GM19099 (cell line): Measurements from ENCODE around the gene POLA1.

Experiments
- POLR2A ChIP-seq: IDR thresholded peaks from 3 replicates; pipeline ENCODE4 v1.6.1; 2011; ENCODE audit warnings: low read depth; ENCODE audit not compliant: insufficient read length; ENCODE audit errors: extremely low read depth

The POLA1 gene

DNA sequence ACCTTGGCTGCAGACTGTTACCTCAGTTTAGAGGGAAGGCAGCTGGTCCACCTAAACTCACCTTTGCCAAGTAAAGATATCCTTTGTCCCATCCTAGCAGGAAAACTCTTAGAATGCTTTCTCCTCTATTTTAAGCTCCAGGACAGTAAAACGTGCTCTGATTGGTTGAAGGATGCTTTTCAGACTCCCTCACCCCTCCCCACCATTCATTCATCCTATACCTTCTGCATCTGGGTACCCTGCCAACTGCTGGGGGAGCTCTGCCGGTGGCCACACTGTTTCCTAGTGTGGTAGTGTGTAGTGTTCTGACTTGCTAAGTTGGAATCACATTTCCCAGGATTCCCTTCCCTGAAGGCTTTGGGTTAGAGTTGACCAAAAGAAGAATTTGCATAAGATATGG is 20.3 kb upstream of the POLA1 start:
- no peak for TF ChIP-seq POLR2A

DNA sequence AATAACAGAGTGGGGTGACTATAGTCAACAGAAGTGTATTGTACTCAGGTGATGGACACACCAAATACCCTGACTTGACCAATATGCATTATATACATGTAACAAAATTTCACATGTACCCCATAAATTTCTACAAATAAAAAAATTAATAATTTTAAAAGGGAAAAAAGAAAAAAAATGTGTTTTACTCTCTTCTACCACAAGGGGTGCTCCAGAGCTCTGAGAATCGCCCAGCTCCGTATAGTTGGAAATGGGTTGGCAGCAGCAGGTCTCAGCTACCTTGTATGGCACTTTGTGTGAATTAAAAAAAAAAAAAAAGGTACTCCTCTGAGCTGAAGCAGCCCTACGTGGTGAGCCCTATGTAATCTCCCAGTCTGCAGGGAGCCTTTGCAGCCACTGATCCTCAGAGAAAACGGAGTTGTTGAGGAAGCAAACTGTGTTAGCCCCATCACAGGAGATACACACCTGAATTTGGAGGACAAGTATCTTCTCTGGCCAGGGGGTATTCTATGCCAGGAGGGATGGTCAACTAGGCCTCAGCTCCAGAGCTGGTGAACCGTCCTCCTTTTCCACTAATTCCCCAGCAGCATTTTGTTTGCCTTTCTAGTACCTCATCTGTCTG is 17.2 kb upstream of the POLA1 start:
- no peak for TF ChIP-seq POLR2A

DNA sequence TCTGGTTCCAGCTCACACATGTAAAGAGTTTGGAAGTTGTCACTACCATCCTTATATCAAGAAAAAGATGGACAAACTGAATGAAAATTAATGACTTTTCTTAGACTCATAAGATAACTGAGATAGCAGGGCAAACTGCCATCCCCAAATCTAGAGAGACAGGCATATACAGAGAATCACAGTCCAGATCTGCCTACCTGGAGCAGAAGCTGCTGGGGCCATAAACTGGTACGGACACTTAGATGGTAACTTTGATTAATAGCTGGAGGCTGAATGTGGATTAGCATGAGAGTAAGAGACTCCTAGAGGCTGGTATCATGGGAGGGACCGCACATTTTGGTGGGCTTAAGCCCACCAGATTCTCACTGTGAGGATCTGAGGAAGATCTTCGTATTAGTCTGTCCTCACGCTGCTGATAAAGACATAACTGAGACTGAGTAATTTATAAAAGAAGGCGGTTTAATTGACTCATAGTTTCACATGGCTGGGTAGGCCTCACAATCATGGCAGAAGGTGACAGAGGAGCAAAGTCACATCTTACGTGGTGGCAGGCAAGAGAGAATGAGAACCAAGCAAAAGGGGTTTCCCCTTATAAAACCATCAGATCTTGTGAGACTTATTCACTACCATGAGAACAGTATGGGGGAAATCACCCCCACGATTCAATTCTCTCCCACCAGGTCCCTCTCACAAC is 10.8 kb upstream of the POLA1 start:
- TF ChIP-seq POLR2A, result no peak

DNA sequence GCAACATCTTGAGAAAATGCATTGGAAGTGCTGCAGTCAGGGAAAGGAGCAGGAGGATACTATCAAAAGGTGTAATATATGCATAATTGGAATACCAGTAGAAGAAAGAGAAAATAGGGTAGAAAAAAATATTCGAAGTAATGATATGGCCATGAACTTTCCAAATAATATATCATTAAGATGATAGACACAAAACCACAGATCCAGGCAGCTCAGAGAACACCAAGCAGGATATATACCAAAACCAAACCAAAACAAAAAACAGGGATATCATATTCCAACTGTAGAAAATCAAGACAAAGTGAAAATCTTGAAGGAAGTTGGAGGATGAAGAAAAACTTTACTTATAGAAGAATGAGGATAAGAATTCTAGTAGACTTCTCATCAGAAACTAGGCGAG is 9.7 kb upstream of the POLA1 start:
- no peak for TF ChIP-seq POLR2A

DNA sequence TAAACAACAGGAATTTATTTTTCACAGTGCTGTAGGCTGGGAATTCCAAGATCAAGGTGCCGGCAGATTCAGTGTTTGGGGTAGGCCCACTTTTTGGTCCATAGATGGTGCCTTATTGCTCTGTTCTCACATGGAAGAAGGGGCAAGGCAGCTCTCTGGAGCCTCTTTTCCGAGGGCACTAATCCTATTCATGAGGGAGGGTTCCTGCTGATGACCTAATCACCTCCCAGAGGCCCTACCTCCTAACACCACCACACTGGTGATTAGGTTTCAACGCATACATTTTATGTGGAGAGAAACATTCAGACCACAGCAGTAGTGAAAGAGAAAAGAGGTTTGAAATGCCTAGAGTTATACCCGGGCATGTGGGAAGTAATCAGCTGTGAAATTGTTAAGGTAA is 1.4 kb upstream of the POLA1 start:
- TF ChIP-seq POLR2A, result no peak

DNA sequence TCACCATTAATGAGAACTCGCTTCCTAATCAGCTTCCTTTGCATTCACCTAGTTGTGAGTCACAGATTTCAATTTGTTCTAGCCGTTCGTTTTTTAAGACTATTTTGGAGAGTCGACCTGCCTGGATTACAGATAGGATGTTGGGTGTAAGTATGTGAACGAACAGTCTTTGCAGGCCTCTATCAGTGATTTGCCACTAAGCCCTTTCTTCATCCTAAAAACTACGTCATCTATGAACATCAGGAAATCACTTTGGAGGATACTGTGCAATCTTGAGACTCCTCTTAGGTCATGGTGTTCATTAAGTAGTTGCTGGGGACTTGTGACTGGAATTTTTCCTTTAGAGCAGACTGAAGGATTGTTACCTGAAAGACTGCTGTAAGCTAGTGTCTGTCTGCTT is 1.1 kb downstream of the POLA1 start:
- TF ChIP-seq POLR2A, result no peak

DNA sequence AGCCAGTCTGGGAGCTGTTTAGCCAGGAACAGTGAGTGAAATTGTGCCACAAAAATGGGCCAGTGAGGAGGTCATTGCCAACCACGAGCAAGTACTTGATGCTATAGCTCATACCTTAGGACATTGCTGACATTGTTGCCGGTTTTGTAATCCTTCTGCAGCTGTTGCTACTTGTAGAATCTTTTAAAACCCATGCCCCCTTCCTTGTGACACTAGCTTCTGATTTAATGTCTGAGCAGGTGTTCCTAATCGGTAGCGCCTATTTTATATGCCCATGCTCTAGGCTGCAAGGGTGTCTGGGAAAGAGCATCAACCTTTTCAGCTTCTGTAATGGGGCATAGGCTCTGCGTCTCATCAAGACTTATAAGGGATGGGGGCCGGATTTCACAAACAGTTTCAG is 2.6 kb downstream of the POLA1 start:
- no peak for TF ChIP-seq POLR2A

DNA sequence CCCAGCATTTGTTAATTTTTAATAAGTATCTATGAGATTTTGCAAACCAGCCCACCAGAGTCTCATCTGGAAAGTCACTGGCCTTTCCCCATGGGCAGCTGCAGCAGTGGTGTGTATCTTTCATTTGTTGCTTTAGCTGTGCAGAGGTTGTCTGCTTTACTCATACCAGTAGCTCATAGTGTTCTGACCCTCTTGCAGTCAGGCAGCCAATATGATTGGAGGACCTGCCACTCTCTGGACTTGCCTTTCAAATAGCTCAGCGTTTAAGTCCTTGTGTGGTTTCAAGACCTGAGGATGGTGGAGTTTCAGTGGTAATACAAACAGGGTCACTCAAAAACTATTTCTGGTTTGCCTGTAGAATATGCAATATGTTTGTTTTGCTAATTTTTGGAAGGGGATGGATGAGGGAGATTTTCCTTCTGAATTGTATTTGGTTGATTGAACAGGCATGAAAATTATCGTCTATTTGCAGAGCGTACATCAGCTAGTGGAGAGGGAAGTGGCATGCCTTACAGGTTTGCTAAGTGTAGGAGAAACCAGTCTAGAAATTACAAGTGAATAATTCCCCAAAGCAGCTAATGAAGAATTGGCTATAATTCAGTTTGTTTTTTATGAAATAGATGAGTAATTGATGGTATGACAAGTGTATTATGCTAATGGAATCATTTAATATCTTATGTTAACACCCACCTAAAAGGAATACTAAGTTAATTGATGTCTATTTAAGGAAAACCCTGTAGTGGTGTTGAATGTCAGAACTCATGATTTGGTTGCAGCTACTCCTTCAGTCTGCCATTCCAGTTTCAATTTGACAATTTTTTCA is 8.9 kb downstream of the POLA1 start:
- no peak for TF ChIP-seq POLR2A

DNA sequence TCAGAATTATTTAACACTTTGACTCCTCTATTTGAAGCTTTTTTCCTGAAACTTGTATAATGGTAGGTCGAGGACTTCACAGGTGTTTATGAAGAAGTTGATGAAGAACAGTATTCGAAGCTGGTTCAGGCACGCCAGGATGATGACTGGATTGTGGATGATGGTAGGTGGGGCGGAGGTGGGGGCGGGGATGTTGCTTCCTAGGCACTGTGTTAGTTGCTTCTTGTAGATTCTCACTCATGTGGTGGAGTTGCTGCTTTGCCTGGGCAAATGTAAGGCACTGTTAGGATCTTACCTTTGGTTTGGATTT is 9.4 kb downstream of the POLA1 start:
- no peak for TF ChIP-seq POLR2A

DNA sequence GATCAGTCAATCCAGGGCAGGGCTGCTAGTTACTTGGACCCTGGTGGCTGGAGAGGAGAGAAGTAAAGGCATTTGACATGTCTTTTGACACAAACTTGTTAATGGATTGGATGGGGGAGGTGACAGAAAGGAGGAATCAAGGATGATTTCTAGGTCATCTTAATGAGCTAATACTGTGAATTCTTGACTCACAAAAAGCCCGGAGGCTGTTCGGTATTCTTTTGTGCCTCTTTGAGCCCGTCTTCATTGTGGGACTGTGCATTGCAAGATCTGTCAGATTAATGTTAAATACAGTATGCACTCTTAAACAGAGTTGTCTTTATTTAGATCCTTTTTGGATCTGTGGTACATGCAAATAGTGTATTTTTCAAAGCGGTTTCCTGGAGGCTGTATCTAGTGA is 25.1 kb downstream of the POLA1 start:
- no peak for TF ChIP-seq POLR2A

DNA sequence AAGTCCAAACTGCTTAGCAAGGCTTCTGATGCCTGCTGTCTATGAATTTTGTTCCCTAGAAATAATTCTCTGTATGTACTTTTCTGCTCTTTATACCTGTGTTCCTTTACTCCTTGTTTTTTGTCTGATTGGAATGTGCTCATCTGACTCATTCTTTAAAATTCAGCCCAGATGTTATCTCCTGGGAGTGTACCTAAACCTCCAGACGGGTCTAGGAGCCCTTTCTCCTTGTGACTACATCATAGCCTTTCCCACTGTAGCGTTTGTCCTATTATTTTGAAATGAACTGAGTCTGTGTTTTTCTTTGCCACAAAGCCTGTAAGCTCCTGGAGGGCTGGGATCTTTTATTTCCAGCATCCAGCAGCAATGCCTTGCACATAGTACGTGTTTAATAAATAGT is 26.3 kb downstream of the POLA1 start:
- TF ChIP-seq POLR2A, result no peak

DNA sequence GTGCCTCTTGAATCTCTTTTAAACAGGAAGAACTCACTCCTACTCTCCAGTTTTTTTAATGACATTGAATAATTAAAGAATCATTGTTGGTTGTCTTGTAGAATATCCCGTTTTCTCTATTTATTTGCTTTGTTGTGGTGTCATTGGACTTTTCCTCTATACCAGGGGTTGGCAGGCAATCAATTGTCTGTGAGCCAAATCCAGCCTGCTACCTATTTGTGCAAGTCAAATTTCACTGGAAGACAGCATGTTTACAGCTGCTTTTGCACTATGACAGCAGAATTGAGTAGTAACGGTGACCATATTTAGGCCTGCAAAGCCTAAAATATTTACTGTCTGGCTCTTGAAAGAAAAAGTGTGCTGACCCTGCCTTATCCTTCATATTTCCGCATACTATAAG is 34.8 kb downstream of the POLA1 start:
- no peak for TF ChIP-seq POLR2A

DNA sequence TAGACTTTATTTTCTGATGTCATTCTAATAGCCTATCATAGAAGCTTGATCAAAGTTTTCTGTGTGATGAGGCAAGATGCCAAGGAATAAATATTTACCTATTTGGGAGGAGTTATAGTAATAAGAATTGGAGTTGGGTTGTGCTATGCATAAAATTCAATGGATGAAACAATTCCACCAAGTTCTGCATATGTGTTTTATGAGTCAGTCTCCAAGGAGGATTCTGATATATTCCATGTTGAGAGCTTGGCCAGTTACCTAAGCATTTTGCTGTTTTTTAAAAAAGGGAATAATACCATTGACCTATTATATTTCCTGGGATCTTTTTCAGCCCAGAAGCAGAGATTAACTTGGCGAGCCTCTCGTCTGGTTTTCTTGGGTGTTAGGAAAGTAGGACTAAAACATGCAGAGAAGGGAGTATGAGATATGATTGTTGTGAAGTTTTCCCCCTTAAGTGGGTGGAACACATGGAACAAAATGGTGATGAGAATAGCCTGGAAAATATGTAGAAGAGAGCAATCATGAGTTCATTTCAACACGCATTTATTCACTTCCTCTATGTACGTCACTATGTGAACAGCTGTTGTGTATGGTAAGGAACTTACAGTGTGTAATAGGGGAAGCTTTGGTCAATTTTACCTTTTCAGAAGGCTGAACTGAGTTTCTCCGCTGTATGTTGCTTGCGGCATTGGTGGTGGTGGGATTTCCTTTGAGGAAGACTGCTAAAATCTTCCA is 39.2 kb downstream of the POLA1 start:
- no peak for TF ChIP-seq POLR2A

DNA sequence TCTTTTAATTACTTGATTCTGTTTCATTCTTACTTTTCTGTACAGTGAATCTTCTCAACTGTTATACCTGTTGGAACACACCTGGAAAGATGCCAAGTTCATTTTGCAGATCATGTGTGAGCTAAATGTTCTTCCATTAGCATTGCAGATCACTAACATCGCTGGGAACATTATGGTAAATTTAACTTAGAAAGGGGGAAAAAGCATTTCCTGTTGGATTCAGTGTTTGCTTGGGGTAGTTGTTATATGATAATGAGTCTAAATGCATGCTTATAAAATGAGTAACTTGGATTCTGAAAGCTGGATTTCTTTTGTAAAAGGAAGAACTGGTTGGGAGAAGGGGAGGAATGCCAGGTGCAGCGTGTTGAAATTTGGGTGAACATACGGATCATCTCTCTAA is 47.6 kb downstream of the POLA1 start:
- no peak for TF ChIP-seq POLR2A

DNA sequence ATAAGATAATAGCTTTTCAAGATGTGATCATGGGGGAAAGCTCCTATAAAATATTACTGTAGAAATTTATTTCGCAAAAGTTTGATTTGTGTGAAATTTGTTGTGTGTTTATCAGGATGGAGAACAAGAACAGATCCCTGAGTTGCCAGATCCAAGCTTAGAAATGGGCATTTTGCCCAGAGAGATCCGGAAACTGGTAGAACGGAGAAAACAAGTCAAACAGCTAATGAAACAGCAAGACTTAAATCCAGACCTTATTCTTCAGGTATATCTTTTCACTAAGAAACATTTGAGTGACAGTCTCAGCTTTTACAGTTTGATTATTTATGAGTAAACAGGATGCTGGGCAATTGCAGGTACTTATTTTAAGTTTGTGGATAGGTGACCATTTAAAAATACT is 54.5 kb downstream of the POLA1 start:
- no peak for TF ChIP-seq POLR2A
